Eye (tissue), 1 donor: ENCODE results near the gene DLG4.
"Not testable (repeated sequence)": the region's sequence is repeated elsewhere in the genome, so short reads cannot be mapped to it uniquely, and the experiment has no call there.

Experiments used
- DNase-seq: peaks from one replicate; pipeline ENCODE4 v3.0.0-alpha.2; 2015

Gene DLG4

GRCh38 chr17:7211491-7212273, 8.0 kb downstream of the DLG4 start:
- peak; percentile 64 for DNase-seq

- DNase-seq = peak; percentile 36
These were observed 10.7 kb downstream of the DLG4 start for GRCh38 chr17:7208754-7209460.

DNA sequence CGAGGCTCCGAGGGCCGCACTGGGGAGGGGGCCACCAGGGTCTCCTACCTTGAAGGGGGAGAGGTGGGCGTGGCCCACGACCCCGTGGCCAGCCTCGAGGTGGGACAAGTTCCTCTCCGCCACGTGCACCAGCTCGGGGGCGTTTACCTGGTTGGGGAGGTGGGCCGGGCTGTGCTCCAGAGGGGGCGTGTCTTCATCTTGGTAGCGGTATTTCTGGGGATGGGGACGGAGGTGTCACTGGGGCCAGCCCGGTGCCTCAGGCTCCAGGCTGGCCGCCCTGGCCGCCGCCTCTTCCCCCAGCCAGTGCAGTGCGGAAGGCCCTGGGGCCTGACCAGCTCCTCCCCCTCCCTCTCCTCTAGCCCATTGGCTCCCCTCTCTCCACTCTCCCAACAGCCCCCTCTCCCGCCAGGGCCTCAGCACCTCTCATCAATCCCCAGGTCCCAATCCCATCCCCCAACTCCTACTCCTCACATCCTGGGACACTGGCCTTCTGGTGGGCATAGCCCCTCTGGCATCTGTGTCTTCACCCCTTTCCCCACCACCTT, 11.5 kb downstream of the DLG4 start:
- peak; percentile 63 for DNase-seq

DNA sequence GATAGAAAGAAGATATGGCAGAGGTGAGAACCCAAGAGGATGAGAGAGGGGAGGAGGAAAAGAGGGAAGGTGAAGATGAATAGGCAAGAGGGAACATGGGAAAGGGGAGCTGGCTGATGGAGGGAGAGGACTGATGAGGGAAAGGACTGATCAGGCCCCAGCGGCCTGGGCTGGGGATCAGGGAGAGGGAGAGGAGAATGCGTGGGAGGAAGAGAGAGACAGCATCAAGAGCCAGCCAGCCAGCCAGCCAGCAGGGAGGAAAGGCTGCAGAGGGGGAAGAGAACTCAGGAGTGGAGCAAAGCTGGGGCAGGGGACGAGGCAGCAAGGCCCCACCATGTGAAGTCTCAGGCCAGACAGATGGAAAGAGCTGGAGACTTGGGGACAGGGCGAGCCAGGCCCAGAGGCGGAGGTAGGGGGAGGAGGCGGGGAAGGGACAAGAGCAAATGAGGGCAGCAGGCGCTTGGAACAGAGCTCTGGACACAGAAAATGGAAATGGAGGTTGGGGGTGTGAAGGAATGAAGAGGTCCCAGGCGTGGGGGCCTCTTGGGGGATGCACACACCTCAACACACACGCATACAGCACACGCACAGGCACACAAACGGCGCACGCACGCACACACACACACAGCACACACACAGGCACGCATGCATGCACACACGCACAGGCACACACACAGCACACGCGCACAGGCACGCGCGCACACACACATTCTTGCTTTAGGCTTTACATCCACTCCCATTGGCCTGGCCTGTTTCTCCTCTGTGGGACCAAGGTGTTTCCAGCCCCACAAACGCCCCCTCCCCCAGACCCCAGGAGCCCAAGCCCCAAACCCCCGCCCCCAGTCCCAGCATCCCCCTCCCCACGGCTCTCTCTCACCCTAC, 12.3 kb downstream of the DLG4 start:
- no peak for DNase-seq

DNA sequence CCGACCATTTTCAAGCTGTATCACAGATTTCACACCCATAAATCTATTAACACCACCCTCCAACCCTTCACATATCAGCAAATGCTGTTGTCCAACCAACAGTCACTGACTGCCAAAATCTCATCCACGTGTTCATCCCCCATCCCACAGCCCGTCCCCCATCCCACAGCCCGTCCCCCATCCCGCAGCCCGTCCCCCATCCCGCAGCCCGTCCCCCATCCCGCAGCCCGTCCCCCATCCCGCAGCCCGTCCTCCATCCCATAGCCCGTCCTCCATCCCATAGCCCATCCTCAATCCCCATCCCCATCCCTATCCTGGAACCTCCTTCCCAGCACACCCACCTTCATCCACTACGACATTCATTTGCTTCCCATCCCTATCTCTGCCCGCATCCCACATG, 14.1 kb downstream of the DLG4 start:
- DNase-seq = no peak

DNA sequence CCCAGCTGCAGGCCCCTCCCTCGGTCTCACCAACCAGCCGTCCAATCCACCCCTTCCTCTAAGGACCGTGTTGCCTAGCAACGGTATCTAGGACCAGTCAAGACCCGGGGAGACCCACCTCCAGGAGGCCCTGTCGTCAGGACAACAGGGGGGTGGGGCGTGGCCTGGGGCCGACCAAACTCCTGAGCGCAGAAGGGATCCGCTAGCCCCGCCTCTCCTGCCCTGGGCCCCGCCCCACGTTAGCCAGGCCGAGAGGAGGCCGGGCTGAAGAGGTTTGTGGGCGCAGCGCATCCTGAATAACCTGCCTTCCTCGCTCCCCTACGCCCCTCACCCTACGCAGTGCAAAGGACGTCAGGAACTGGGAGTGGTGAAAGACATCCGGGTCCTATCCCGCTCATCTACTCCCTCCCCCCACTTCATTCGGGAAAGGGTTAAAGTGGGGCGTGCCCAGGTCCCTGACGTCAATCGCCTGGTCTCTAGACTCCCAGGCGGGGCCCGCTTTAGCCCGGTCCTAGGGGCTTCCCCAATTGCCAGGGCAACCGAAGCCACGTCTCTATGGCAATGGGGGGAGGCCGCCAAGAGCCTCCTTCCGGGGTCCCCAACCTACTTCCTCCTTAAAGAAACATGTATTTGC, 14.7 kb downstream of the DLG4 start:
- DNase-seq = peak; percentile 98

- DNase-seq = peak; percentile 79
These were observed 15.3 kb downstream of the DLG4 start for GRCh38 chr17:7204336-7204735.

GRCh38 chr17:7203391-7203790, 16.2 kb downstream of the DLG4 start:
- DNase-seq = no peak

DNA sequence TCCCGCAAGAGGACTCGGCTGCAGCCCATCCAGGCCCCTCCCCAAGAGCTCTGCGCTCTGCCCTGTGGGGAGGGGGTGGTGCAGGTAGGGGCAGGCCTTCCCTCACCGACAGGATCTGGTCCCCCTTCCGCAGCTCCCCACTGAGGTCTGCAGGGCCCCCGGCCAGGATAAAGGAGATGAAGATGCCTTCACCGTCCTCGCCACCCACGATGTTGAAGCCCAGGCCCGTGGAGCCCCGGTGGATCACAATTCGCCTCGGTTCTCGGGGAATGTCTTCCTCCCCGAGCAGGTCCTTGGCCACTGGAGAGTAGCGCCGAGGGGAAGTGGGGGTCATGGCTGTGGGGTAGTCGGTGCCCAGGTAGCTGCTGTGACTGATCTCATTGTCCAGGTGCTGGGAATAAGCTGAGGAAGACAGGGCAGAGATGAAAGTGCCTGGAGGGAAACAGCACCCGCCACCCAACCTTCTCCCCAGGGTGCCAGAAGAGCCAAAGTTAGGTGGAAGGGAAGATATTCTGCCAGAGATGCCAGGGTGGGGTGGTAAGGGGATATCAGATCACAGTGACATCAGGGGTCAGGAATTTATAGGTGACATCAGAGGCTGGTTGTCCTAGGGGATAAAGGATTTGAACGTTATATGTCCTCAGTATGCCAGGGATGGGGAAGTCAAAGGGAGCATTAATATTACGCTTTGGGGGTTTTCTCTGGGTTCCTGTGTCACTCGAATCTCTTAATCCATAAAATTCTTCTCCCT, 22.8 kb downstream of the DLG4 start:
- DNase-seq = no peak

DNA sequence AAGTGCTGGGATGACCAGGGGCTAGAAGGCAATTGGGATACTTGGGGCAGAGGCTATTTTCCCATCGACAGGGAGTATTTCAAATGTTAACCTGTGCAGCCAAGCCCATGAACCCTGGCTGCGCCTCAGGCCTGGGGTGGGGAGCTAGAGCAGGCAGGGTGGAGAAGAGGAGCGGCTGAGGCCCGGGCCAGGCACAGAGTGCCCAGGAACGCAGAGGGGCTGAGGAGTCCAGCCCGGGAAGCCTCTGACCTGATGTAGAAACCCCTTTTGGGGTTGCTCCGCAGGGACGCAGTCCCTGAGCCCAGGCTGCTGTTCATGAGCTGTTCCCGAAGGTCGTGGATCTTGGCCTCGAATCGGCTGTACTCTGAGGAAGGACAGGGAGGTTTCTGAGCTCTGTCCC, 23.7 kb downstream of the DLG4 start:
- no peak for DNase-seq

GRCh38 chr17:7192271-7192937, 27.2 kb downstream of the DLG4 start:
- peak; percentile 58 for DNase-seq

DNA sequence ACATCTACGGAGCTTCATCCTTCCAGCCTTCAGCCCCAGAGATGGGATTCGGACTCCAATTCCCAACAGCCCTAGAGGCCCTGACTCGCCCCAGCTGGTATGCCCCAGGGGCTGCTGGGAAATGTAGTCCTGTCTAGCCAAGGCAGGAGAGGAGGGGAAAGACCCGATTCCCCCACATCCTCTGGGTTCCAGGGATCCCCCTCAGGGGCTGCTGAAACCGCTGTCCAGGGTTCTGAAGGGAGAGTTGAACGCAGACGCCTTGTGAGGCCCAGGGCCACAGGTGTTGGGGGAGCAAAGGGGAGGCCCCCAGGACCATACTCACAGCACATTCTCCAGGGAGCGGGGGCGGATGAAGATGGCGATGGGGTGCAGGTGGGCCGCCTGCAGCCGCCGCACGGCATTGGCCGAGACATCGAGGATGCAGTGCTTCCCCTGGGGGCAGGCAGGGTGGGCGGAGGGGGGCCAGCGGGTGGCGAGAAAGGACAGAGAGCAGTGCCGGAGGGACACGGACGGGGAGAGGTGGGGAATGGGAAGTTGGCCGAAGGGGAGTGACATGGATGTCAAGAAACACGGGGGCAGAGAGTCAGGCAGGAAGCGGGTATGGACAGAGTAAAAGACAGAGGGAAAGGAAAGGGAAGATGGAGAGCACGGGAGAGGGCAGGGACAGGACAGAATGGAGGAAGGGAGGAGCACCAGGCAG, 27.9 kb downstream of the DLG4 start:
- DNase-seq = peak; percentile 90

GRCh38 chr17:7191069-7191468, 28.6 kb downstream of the DLG4 start:
- DNase-seq = no peak

- DNase-seq = no peak
These were observed 29.2 kb downstream of the DLG4 start for GRCh38 chr17:7190276-7190917.

DNA sequence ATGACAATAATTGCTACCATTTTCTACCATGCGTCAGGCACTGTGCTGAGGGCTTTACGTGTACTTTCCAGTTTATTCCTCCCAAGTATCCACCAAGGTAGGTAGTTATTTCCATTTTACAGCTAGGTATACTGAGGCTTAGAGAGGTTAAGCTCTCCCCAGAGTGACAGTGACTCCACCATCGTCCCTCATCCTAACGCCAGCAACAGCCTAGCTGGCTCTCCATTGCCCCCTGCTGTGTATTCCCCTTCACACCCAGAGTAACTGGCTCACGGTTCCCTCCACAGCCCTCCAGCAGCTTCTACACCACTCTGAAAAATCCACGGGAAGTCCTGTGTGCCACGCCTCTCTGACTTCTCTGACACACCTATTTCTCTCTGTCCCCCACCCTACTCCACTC, 33.4 kb downstream of the DLG4 start:
- no peak for DNase-seq

DNA sequence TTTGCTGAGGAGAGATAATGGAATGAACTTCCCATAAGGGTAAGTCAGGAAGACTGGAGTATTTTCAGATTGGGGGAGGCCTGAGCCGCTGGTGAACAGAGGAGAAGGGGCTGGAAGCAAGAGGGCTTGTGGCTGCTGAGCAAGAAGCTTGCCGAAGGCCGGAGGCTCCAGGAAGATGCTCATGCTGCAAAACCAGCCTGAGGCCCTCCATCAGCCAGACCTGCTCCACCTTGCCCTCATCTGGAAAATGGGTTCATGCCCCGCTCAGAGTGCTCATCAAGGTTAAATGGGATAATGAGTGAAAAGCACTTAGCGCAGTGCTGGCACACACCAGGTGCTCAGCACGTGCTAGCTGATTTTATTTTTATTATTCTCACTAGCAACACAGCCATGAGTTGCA, 35.0 kb downstream of the DLG4 start:
- no peak for DNase-seq

DNA sequence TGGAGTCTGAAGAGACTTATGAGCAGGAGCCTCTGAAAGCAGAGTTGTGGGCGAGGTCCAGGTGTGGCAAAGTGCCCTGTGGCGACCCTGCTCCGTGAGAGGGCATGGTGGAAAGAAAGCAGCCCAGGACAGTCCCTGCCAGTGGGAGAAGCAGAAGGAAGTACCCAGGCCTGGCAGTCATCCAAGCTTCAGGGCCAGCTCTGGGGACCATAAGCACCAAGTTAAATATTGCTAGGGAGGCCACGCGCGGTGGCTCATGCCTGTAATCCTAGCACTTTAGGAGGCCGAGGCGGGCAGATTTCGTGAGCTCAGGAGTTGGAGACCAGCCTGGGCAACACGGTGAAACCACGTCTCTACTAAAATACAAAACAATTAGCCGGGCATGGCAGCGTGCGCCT, 35.5 kb downstream of the DLG4 start:
- DNase-seq = no peak

DNA sequence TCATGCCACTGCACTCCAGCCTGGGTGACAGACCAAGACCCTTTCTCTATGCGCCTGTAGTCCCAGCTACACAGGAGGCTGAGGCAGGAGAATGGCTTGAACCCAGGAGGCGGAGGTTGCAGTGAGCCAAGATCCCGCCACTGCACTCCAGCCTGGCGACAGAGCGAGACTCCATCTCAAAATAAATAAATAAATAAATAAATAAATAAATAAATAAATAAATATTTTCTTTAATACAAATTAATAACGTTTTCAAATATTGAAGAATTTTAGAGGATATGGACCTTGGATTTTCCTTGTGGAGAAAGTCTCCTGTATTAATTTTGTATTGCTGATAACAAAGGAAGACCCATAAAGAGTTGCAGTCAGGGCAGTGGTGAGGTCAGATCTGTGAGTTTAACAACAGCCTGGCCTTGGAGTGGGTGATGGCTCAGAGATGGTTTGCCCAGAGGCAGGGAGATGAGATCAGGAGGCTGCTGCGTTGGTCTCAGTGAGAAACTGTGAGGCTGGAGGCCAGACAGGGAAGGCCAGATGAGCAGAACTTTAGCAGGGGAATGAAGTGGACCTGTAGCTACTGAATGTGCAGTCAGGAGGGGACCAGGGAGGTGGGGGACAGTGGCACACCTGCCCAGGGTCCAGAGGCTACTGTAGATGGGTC, 36.1 kb downstream of the DLG4 start:
- no peak for DNase-seq

DNA sequence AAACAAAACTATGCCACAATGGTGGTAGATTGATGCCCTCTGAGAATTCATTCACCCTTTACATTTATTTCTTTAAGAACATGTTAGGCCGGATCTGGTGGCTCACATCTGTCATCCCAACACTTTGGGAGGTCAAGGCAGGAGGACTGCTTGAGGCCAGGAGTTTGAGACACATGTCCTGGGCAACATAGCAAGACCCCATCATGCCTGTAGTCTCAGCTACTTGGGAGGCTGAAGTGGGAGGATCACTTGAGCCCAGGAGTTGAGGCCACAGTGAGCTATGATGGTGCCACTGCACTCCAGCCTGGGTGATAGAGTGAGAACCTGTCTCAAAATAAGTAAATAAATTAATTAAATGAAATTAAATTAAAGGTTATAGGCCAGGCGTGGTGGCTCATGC, 37.5 kb downstream of the DLG4 start:
- DNase-seq = not testable (repeated sequence)
